Measurements from ENCODE around the gene AXIN1. TPM values are rescaled to one million over a fixed set of nuclear protein-coding genes. Genes with fewer than 3 reads are reported as not detected.

The AXIN1 gene
- total and polyA plus RNA-seq, 9 of the 15 experiments (the other 6 are each of a cell fraction or from before 2014, with no cell fraction given), result 0.42 to 58.0 (median 25.9) TPM

GRCh38 chr16:401468-402348 lies 49.2 kb upstream of the AXIN1 start, which contains the start of gene DECR2 (continued):
- TF ChIP-seq, protein P1, sequence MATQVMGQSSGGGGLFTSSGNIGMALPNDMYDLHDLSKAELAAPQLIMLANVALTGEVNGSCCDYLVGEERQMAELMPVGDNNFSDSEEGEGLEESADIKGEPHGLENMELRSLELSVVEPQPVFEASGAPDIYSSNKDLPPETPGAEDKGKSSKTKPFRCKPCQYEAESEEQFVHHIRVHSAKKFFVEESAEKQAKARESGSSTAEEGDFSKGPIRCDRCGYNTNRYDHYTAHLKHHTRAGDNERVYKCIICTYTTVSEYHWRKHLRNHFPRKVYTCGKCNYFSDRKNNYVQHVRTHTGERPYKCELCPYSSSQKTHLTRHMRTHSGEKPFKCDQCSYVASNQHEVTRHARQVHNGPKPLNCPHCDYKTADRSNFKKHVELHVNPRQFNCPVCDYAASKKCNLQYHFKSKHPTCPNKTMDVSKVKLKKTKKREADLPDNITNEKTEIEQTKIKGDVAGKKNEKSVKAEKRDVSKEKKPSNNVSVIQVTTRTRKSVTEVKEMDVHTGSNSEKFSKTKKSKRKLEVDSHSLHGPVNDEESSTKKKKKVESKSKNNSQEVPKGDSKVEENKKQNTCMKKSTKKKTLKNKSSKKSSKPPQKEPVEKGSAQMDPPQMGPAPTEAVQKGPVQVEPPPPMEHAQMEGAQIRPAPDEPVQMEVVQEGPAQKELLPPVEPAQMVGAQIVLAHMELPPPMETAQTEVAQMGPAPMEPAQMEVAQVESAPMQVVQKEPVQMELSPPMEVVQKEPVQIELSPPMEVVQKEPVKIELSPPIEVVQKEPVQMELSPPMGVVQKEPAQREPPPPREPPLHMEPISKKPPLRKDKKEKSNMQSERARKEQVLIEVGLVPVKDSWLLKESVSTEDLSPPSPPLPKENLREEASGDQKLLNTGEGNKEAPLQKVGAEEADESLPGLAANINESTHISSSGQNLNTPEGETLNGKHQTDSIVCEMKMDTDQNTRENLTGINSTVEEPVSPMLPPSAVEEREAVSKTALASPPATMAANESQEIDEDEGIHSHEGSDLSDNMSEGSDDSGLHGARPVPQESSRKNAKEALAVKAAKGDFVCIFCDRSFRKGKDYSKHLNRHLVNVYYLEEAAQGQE (IDR thresholded peaks at IDR 0.05; ENCODE audit: borderline replicate concordance), result peak; percentile 65
- TF ChIP-seq, protein P1 (CRISPR knock-in tag; IDR thresholded peaks at IDR 0.05; ENCODE audit: low read depth), result no peak
- TF ChIP-seq, protein P2, sequence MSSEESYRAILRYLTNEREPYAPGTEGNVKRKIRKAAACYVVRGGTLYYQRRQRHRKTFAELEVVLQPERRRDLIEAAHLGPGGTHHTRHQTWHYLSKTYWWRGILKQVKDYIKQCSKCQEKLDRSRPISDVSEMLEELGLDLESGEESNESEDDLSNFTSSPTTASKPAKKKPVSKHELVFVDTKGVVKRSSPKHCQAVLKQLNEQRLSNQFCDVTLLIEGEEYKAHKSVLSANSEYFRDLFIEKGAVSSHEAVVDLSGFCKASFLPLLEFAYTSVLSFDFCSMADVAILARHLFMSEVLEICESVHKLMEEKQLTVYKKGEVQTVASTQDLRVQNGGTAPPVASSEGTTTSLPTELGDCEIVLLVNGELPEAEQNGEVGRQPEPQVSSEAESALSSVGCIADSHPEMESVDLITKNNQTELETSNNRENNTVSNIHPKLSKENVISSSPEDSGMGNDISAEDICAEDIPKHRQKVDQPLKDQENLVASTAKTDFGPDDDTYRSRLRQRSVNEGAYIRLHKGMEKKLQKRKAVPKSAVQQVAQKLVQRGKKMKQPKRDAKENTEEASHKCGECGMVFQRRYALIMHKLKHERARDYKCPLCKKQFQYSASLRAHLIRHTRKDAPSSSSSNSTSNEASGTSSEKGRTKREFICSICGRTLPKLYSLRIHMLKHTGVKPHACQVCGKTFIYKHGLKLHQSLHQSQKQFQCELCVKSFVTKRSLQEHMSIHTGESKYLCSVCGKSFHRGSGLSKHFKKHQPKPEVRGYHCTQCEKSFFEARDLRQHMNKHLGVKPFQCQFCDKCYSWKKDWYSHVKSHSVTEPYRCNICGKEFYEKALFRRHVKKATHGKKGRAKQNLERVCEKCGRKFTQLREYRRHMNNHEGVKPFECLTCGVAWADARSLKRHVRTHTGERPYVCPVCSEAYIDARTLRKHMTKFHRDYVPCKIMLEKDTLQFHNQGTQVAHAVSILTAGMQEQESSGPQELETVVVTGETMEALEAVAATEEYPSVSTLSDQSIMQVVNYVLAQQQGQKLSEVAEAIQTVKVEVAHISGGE (CRISPR knock-in tag; IDR thresholded peaks at IDR 0.05), result peak in 1 of 3 experiments; percentile 61; a peak in 1 of 6 replicates
- TF ChIP-seq VEZF1 (CRISPR knock-in tag; IDR thresholded peaks at IDR 0.05), result peak; percentile 67
- TF ChIP-seq C11orf30 (IDR thresholded peaks at IDR 0.05; ENCODE audit: low read depth), result no peak
- TF ChIP-seq MLLT1 (IDR thresholded peaks at IDR 0.05), result peak; percentile 58 to 59; a peak in 2 of 4 replicates
- TF ChIP-seq RBM39 (optimal IDR thresholded peaks at IDR 0.05; ENCODE audit: low read depth, low read length), result no peak
- TF ChIP-seq JUN (IDR thresholded peaks at IDR 0.05; ENCODE audit: borderline replicate concordance, low read depth, low read length), result no peak
- TF ChIP-seq JUN (CRISPR knock-in tag; IDR thresholded peaks at IDR 0.05; ENCODE audit: borderline replicate concordance), result no peak
- no peak for TF ChIP-seq BACH1 (tag; IDR thresholded peaks at IDR 0.05)
- TF ChIP-seq KLF16 (IDR thresholded peaks at IDR 0.05), result no peak
- no peak for TF ChIP-seq SMAD2 (IDR thresholded peaks at IDR 0.05; ENCODE audit: low read depth, low read length)

All from K562 (cell line).